ENCODE measurements around the gene LSM6.

DNA sequence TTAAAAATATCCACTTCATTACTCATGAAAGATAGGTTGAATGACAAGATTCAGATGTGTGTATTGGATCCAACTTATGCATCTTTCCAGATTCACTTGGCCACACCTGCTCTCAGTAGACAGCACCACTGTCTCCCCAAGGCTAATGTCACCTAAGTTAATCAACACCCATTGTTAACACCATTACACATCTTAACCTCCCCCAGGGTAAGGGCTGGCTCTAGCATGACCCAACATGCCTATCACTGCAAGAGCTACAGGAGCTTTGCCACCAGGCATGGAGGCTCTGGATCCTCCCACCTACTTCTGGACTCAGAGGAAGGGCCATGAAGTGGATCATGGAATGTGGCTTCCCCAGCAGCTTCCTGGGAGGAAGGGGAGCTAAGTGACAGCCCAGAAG lies 32.8 kb upstream of the LSM6 start:
- no peak for TF ChIP-seq POLR2A (IDR thresholded peaks at IDR 0.05; ENCODE audit: low read depth, low read length)
- TF ChIP-seq POLR2AphosphoS5 (IDR thresholded peaks at IDR 0.05; ENCODE audit: low read depth, low read length): no peak
